Measurements from ENCODE around the gene ZNF438. TPM values are rescaled to one million over a fixed set of nuclear protein-coding genes. Genes with fewer than 3 reads are reported as not detected.
"Not testable (repeated sequence)": the region's sequence is repeated elsewhere in the genome, so short reads cannot be mapped to it uniquely, and the experiment has no call there.

ZNF438 gene
- total RNA-seq, 1 experiment from 2014 or later = 2.2 TPM

DNA sequence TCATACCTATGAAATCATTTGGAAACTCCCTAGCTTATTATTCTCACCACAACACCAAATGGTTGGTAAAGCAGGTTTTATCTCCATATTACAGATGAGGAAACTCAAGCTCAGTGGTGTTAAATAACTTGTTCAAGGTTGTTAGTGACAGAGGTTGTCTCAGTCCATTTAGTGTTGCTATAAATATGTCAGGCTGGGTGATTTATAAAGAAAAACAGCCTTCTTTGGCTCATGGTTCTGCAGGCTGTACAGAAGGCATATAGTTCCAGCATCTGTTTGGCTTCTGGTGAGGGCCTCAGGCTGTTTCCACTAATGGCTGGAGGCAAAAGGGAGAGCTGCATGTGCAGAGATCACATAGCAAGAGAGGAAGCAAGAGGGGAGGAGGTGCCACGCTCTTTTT lies 96.6 kb downstream of the ZNF438 start:
- no peak overlapping the region for H3K27ac ChIP-seq
- no peaks in the 10 kb centered on the region for H3K9me3 ChIP-seq (replicated peaks)
- no peak overlapping the region for H3K4me3 ChIP-seq
- H3K36me3 ChIP-seq = no peaks in the 10 kb centered on the region; the same call in 1 of the 2 replicates
- no peaks in the 10 kb centered on the region for H3K27me3 ChIP-seq
- H3K4me1 ChIP-seq = no peaks in the 10 kb centered on the region
- peak; percentile 6 to 22 for DNase-seq

DNA sequence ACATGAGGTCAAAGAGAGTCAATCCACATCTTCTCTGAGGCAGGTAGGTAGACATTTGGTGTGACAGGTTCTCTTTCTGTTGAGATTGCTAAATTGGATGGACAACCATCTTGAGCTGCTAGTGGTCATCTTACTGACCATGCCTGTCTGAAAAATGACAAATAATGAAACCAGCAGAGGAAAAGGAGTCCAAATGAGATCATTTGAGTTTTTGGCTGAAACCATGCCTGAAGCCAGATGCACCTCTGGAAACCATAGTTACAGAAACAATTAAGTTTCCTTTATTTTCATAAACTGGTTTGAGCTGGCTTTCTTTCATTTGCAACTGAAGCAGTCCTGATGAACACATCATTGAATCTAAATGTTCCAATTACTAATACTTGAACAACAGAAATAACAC lies 100.6 kb downstream of the ZNF438 start:
- Histone ChIP-seq H3K4me3 (no peak overlapping the region), H3K4me1 (no peaks in the 10 kb centered on the region), H3K36me3 (no peaks in the 10 kb centered on the region), H3K27ac (no peak overlapping the region), H3K27me3 (no peaks in the 10 kb centered on the region), H3K9me3 (replicated peaks) (no peaks in the 10 kb centered on the region)
- DNase-seq = no peak

DNA sequence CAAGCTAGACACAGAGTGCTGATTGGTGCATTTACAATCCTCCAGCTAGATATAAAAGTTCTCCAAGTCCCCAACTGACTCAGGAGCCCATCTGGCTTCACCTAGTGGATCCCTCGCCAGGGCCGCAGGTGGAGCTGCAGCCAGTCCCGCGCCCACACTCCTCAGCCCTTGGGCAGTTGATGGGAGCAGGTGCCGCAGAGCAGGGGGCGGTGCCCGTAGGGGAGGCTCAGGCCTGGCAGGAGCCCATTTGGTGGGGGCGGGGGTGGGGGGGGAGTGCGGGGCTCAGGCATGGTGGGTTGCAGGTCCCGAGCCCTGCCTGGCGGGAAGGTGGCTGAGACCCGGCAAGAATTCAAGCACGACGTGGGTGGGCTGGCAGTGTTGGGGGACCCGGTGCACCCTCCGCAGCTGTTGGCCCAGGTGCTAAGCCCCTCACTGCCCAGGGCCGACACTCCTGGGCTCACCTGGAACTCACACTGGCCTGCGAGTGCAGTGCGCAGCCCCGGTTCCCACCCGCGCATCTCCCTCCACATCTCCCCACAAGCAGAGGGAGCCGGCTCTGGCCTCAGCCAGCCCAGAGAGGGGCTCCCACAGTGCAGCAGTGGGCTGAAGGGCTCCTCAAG lies 101.7 kb downstream of the ZNF438 start:
- H3K36me3 ChIP-seq = no peaks in the 10 kb centered on the region
- H3K9me3 ChIP-seq (replicated peaks) = peaks cover 4% of the 10 kb centered on the region; the same call in 1 of the 2 replicates
- no peak overlapping the region for H3K4me3 ChIP-seq
- no peak overlapping the region for H3K27ac ChIP-seq
- no peaks in the 10 kb centered on the region for H3K4me1 ChIP-seq
- H3K27me3 ChIP-seq = no peaks in the 10 kb centered on the region
- no peak for DNase-seq

DNA sequence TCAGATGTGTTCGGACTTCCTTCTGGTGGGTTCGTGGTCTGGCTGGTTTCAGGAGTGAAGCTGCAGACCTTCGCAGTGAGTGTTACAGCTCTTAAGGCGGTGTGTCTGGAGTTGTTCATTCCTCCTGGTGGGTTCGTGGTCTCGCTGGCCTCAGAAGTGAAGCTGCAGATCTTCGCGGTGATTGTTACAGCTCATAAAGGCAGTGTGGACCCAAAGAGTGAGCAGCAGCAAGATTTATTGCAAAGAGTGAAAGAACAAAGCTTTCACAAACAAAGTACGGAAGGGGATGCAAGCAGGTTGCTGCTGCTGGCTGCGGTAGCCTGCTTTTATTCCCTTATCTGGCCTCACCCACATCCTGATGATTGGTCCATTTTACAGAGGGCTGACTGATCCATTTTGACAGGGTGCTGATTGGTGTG lies 102.3 kb downstream of the ZNF438 start:
- not testable (repeated sequence) for H3K27me3 ChIP-seq; H3K4me1 ChIP-seq; DNase-seq; H3K4me3 ChIP-seq; H3K36me3 ChIP-seq; H3K27ac ChIP-seq; H3K9me3 ChIP-seq (replicated peaks)

DNA sequence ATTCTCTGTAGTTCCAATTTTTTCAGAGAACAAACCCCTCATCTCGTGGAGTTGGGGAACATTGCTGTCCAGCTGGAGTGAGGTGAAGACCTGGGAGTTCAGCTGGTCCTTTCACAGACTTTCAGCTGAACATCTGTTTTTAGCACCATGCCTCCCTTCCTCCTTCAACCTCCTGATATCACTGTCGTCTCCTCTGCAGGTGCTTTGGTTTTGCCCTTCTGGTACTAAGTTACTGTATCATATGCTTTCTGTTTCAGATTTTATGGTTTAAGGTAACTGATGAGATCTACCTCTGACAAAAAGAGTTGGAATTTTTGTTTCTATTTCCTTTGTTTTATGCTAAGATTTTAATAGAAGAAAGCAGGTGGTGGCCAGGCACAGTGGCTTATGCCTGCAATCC lies 102.9 kb downstream of the ZNF438 start:
- H3K4me3 ChIP-seq = no peak overlapping the region
- H3K9me3 ChIP-seq (replicated peaks) = peaks cover 5% of the 10 kb centered on the region; the same call in 1 of the 2 replicates
- no peak for DNase-seq
- H3K27me3 ChIP-seq = no peaks in the 10 kb centered on the region
- no peak overlapping the region for H3K27ac ChIP-seq
- H3K36me3 ChIP-seq = no peaks in the 10 kb centered on the region
- H3K4me1 ChIP-seq = no peaks in the 10 kb centered on the region

DNA sequence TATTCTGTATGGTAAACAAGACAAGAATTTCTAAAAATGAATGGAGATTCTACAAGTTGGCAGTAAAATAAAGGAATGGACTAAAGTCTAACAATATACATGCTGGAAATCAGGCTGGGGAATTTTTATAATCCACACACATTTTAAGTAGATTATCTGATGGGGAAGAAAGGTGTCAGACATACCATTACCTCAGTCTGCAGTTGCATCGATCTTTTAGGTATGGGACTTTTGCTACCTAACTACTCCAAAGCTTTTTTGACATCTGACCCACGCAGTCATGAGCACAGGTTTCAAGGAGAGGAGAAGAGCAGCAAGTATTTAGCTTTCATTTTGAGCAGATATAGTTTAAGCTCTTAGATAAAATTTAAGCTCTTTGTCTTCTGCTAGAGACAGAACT lies 113.0 kb downstream of the ZNF438 start:
- Histone ChIP-seq H3K27me3 (no peaks in the 10 kb centered on the region), H3K27ac (no peak overlapping the region), H3K9me3 (replicated peaks) (peaks cover 4% of the 10 kb centered on the region; the same call in 1 of the 2 replicates), H3K4me1 (no peaks in the 10 kb centered on the region), H3K36me3 (no peaks in the 10 kb centered on the region), H3K4me3 (no peak overlapping the region)
- DNase-seq = no peak

DNA sequence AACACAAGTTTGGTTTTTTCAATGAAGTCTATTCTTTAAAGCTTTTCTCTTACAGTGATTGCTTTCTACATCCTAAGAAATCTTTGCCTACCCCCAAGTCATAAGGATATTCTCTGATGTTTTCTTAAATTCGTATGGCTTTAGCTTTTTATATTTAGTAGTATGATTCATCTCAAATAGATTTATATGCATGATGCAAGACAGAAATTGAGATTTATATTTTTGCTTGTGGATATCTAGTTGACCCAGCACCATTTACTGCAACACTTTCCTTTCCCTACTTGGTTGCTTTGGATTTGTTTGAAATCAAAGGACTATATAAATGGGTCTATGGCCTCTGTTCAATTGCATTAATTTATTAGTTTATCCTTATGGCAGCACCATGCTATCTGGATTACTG lies 113.9 kb downstream of the ZNF438 start:
- Histone ChIP-seq H3K4me3 (no peak overlapping the region), H3K36me3 (no peaks in the 10 kb centered on the region), H3K9me3 (replicated peaks) (no peaks in the 10 kb centered on the region), H3K27me3 (no peaks in the 10 kb centered on the region), H3K4me1 (no peaks in the 10 kb centered on the region), H3K27ac (no peak overlapping the region)
- no peak for DNase-seq

DNA sequence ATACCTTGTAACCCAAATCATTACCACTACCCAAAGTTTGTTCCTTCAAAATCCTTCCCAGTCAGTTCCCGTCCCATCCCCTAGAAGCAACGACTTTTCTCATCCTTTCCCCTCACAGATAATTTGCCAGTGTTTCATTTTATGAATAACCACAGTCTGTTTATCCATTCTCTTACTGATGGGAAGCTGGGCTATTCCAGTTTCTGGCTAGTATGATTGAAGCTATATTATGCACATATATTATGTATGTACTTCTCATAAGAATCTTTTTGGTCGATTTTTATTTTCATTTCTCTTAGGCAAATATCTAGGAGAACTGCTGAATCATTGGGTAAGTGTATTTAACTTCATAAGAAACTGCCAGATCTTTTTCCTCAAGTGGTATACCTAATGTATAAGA lies 114.6 kb downstream of the ZNF438 start:
- H3K27me3 ChIP-seq = no peaks in the 10 kb centered on the region
- no peaks in the 10 kb centered on the region for H3K9me3 ChIP-seq (replicated peaks)
- H3K4me1 ChIP-seq = no peaks in the 10 kb centered on the region
- no peaks in the 10 kb centered on the region for H3K36me3 ChIP-seq
- H3K27ac ChIP-seq = no peak overlapping the region
- no peak for DNase-seq
- no peak overlapping the region for H3K4me3 ChIP-seq

DNA sequence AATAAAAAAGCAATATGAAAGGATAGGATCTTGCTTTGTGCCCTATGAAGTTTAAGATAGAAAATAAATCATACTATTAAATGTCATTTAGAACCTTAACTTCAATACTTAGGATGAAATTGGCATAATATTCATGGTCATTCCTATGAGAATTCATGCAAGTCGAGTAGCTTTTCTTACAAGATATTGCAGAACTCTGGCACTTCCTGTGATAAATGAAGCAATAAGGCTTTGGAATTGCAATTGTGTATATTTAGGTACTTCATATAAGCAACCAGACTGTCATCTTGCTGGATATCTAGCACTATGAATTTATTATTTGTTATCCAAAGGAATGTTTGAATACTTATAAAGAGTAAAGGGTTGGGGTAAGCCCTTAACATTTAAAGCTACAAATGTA lies 116.5 kb downstream of the ZNF438 start:
- no peaks in the 10 kb centered on the region for H3K36me3 ChIP-seq
- H3K27ac ChIP-seq = no peak overlapping the region
- no peaks in the 10 kb centered on the region for H3K27me3 ChIP-seq
- H3K4me1 ChIP-seq = no peaks in the 10 kb centered on the region
- no peak overlapping the region for H3K4me3 ChIP-seq
- H3K9me3 ChIP-seq (replicated peaks) = no peaks in the 10 kb centered on the region
- DNase-seq = no peak

DNA sequence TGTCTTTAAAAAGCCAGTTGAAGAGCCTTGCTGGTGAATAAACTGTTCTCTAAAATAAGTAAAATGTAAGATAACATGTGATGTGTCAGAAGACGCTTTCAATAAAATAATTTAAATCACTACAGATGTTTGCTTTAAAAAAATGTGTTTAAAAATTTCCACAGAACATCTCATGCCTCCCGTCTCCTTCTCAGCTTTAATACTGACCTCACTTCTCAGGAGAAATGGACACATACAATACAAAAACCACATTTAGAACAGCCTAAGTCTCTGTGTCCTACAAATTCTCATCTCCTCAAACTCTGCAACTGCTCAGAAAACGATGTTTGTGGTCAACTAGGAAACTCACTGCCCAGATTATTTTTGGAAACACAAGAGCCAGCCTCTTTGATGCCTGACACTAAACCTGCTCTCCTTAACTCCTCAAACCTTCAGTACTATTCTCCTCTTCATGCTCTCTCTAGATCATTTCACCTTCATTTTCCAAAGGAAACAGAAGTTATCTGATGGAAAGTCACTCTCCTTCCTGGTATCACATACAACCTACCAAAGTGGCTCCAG lies 120.3 kb downstream of the ZNF438 start:
- no peak overlapping the region for H3K4me3 ChIP-seq
- no peaks in the 10 kb centered on the region for H3K36me3 ChIP-seq
- H3K27ac ChIP-seq = no peak overlapping the region
- H3K9me3 ChIP-seq (replicated peaks) = no peaks in the 10 kb centered on the region
- no peaks in the 10 kb centered on the region for H3K27me3 ChIP-seq
- no peaks in the 10 kb centered on the region for H3K4me1 ChIP-seq
- no peak for DNase-seq

DNA sequence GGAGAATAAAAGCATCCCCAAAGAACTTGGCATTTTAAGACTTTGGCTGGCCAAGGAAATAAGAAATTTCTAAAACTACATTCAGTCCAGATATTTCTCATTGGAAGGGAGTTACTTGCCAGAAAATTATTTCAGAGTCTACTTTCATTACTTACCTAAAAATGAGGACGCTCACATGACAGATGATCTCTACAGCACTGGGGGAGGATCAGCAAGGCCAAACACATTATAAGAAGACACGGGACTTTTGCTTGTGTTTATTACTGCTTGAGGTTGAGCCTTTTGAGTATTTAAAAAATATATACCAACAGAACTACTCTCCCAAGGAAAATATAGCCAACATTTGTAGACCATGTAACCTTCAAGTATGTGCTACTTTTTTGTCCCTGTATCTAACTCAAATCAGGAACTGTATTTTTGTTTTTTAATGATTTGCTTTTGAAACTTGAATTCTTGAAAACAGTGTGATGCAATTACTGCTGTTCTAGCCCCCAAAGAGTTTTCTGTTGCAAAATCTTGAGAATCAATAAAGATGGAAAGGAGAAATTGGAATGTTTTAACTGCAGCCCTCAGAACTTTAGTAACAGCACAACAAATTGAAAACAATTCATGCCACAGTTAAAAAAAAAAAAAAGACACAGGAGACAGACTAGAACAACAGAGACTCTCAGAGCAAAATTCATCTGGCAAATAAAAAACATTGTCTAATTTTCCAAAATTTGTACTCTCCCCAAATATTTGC lies 128.1 kb downstream of the ZNF438 start:
- no peaks in the 10 kb centered on the region for H3K4me1 ChIP-seq
- DNase-seq = no peak
- H3K4me3 ChIP-seq = no peak overlapping the region
- H3K27me3 ChIP-seq = no peaks in the 10 kb centered on the region
- no peaks in the 10 kb centered on the region for H3K9me3 ChIP-seq (replicated peaks)
- no peaks in the 10 kb centered on the region for H3K36me3 ChIP-seq
- H3K27ac ChIP-seq = no peak overlapping the region

DNA sequence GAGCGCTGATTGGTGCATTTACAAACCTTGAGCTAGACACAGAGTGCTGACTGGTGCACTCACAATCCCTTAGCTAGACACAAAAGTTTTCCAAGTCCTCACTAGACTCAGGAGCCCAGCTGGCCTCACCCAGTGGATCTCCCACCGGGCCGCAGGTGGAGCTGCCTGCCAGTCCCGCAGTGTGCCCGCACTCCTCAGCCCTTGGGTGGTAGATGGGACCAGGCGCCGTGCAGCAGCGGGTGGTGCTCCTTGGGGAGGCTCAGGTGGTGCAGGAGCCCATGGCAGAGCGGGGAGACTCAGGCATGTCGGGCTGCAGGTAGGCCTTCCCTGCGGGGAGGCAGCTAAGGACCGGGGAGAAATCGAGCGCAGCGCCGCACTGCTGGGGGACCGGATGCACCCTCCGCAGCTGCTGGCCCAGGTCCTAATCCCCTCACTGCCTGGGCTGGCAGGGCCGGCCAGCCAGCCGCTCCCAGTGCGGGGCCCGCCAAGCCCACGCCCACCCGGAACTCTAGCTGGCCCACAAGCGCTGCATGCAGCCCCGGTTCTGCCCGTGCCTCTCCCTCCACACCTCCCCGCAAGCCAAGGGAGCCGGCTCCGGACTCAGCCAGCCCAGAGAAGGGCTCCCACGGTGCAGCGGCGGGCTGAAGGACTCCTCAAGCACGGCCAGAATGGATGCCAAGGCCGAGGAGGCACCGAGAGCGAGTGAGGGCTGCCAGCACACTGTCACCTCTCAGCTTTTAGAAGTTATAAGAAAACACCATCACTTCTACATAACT lies 128.9 kb downstream of the ZNF438 start:
- Histone ChIP-seq H3K27ac (no peak overlapping the region), H3K9me3 (replicated peaks) (no peaks in the 10 kb centered on the region), H3K4me3 (no peak overlapping the region), H3K4me1 (no peaks in the 10 kb centered on the region), H3K36me3 (no peaks in the 10 kb centered on the region), H3K27me3 (no peaks in the 10 kb centered on the region)
- no peak for DNase-seq

DNA sequence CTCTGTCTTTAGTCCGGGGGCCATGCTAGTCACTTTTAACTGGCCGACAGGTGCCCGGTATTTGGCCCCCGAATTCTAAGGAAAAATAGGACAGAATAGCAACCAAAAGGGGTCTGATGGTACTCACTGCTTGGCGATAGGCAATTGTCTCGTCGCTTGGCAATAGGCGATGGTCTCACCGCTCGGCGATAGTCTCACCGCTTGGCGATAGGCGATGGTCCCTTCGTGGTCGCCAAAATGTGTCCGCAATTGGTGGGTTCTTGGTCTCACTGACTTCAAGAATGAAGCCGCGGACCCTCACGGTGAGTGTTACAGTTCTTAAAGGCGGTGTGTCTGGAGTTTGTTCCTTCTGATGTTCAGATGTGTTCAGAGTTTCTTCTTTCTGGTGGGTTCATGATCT lies 130.2 kb downstream of the ZNF438 start:
- H3K4me1 ChIP-seq; H3K4me3 ChIP-seq; DNase-seq; H3K9me3 ChIP-seq (replicated peaks); H3K27me3 ChIP-seq; H3K27ac ChIP-seq; H3K36me3 ChIP-seq: not testable (repeated sequence)

DNA sequence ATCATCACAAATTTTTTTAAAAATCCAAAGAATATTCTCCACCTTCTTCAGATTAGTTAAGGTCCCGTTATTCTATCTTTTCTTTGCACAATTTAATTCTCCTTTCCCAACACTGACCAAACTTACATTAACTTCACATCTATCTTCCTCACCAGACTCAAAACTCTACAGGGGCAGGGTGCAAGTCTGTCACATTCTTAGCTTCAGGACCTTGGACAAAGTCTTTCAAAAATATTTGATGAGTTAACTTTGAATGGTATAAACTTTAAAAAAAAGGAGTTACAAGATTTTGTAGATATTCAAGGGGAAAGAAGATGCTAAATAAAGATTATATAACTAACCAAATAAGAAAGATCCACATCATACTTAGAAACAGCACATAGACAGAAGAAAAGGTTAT lies 132.7 kb downstream of the ZNF438 start:
- DNase-seq = no peak
- no peaks in the 10 kb centered on the region for H3K27me3 ChIP-seq
- H3K4me3 ChIP-seq = no peak overlapping the region

DNA sequence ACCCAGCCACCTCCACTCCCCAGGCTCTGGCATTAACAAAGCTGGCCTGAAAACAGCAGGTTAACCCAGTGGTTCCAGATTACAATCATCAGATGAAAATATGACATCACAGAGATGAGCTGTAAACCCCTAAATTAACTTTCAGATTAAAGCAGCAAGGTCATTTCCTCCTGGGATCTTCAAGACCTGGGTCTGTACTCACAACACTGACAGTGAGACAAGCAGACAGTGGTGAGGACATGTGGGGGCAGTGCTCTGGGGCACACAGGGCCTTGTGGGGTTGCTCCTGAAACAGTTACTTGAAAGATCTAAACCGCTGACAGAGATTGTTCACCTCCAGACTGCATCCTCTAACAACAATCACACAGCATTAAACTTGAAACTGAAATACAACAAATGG lies 134.1 kb downstream of the ZNF438 start:
- H3K36me3 ChIP-seq = no peaks in the 10 kb centered on the region
- no peak overlapping the region for H3K4me3 ChIP-seq
- no peaks in the 10 kb centered on the region for H3K27me3 ChIP-seq
- DNase-seq = no peak
- H3K4me1 ChIP-seq = no peaks in the 10 kb centered on the region
- H3K9me3 ChIP-seq (replicated peaks) = no peaks in the 10 kb centered on the region
- no peak overlapping the region for H3K27ac ChIP-seq

More for the DNA sequence above, 132.7 kb downstream of the ZNF438 start:
- H3K9me3 ChIP-seq (replicated peaks) = no peaks in the 10 kb centered on the region
- no peaks in the 10 kb centered on the region for H3K36me3 ChIP-seq
- no peaks in the 10 kb centered on the region for H3K4me1 ChIP-seq
- H3K27ac ChIP-seq = no peak overlapping the region

Measured in SJCRH30 (cell line).